GM19025 (cell line): ENCODE results near the gene PRKCZ.
"Not testable (repeated sequence)": the region's sequence is repeated elsewhere in the genome, so short reads cannot be mapped to it uniquely, and the experiment has no call there.

Source experiments
- ATAC-seq: cut with Tn5 transposase; IDR thresholded peaks from one replicate; pipeline ENCODE4 v1.9.1; 2021; ENCODE audit warnings: mild to moderate bottlenecking, low read depth, moderate library complexity; ENCODE audit not compliant: unreplicated experiment

The PRKCZ gene

DNA sequence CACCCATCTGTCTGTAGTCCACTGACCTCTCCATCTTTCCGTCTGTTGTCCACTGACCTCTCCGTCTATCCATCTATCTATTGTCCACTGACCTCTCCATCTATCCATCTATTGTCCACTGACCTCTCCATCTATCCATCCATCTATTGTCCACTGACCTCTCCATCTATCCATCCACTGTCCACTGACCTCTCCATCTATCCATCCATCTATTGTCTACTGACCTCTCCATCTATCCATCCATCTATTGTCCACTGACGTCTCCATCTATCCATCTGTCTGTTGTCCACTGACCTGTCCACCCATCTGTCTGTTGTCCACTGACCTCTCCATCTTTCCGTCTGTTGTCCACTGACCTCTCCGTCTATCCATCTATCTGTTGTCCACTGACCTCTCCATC lies 97.7 kb downstream of the PRKCZ start:
- ATAC-seq: not testable (repeated sequence)

DNA sequence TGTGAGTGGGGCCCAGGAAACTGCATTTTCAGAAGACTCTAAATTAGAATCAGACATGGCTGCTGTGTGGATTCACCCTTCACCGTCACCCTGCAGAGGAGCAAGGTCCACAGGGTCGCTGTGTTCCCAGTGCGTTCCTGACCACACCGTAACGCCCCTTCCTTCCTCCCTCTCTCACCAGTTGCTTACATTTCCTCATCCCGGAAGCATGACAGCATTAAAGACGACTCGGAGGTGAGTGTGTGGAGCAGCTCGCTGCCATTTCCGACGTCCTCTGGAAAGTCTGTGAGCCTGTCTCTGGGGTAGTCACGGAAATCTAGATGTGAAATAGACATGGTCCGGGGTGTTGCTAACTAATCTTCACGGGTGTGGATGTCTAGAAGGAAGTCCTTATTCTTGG lies 98.5 kb downstream of the PRKCZ start:
- ATAC-seq: no peak

DNA sequence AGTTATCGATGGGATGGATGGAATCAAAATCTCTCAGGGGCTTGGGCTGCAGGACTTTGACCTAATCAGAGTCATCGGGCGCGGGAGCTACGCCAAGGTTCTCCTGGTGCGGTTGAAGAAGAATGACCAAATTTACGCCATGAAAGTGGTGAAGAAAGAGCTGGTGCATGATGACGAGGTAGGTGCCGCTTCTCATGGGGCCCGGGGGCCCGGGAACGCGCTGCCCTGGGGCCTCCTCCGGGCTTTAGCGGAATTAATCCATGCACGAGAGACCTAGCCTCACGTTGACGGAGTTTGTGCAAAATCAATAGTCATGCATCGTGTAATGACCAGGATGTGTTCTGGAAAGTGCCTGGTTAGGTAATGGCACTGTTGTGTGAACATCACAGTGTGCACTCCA lies 100.6 kb downstream of the PRKCZ start:
- ATAC-seq: no peak

DNA sequence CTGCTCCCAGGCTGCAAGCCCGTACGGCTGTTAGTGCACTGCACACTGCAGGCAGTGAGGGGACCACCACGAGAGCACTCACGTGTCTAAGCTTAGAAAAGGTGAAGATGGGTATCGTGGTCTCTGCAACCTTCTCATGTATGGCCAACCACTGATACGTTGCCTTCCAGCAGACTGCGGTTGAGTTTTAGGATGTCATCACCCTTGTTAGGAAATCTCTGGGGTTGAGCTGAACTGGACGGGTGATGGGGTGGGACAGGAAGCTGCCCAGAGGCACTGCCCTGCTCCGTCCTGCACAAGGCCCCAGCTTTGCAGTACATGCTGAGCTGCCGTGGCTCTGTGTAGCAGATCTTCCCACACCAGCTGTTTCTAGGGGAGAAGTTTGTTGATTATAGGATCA lies 101.0 kb downstream of the PRKCZ start:
- no peak for ATAC-seq

DNA sequence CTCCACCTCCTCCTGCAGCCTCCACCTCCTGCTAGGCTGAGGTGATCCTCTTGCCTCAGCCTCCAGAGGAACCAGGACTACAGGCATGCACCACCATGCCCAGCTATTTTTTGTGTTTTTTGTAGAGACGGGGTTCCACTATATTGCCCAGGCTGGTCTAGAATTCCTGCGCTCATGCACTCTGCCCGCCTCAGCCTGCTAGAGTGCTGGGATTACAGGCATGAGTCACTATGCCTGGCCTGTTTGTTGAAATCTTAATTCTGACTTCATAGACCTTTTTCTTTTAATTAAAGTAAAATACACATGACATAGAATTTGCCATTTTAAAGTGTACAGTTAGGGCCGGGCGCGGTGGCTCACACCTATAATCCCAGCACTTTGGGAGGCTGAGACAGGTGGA lies 101.7 kb downstream of the PRKCZ start:
- ATAC-seq: no peak

DNA sequence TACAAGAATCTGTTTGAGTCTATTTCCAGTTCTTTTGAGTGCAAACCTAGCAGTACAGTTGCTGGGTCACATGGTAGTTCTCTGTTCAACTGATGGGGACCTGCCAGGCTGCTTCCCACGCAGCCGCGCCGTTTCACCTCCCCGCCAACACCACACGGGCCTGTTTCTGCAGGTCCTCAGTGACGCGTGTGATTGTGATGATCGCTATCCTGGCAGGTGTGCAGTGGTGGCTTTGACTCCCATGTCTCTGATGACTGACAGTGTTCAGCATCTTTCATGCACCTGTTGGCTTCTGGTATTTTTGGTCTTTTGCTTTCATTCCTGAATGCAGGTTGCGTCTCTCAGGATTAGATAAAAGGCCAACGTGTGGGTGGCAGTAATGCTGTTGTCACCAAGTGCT lies 102.7 kb downstream of the PRKCZ start:
- ATAC-seq: no peak

DNA sequence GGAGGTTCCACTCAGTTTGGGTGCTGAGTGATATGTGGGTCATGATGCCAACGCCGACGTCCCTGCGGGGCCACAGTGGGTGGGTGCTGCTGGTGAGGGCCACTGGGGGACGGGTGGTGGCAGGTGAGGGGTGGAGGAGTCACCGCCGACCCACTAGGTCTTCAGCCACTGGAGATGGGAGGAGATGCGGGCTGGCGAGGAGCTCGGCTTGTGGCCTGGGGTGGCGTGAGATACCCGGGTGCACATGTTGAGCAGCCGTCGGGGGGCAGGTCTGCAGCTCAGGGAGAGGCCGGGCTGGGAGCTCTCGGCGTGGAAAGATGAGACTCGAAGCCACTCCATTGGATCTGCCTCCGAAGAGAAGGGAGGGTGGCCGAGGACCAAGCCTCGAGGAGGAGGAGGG lies 103.8 kb downstream of the PRKCZ start:
- no peak for ATAC-seq

DNA sequence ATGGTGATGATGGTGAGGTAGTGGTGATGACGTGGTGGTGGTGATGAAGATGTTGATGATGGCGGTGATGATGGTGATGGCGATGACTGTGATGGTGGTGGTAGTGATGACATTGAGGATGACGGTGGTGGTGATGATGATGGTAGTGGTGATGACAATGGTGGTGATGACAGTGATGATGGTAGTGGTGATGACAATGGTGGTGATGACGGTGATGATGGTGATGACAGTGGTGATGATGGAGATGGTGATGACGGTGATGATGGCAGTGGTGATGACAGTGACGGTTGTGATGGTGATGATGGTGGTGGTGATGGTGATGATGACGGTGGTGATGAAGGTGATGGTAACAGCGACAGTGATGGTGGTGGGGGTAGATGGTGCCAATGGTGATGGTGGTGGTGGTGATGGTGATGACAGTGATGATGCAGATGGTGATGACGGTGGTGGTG lies 105.0 kb downstream of the PRKCZ start:
- no peak for ATAC-seq

DNA sequence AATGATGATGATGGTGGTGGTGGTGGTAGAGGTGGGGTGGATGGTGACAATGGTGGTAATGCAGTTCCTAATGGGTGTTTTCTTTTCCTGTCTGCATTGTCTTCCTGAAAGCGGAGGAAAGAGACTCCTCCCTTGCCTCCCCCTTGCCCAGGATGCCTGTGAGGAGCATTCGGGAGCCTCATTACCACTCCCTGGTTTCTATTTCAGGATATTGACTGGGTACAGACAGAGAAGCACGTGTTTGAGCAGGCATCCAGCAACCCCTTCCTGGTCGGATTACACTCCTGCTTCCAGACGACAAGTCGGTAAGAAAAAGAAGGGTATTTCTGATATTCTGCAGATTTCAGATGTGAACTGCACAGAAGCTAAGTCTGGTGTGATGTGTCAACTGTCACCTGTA lies 105.6 kb downstream of the PRKCZ start:
- ATAC-seq: no peak

DNA sequence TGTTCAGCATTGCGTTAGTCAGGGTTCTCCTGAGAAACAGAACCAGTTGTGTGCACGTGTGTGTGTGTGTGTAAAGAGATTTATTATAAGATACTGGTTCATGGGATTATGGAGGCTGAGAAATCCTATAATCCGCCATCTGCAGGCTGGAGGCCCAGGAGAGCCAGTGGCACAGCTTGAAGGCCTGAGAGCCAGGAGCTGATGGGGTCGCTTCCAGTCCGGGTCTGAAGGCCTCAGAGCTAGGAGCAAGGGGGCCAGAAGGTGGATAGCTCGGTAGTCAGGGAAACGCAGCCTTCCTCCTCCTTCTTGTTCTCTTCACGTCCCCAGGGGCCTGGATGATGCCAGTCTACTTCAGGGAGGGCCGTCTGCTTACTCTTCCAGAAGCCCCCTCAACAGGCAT lies 106.7 kb downstream of the PRKCZ start:
- no peak for ATAC-seq

DNA sequence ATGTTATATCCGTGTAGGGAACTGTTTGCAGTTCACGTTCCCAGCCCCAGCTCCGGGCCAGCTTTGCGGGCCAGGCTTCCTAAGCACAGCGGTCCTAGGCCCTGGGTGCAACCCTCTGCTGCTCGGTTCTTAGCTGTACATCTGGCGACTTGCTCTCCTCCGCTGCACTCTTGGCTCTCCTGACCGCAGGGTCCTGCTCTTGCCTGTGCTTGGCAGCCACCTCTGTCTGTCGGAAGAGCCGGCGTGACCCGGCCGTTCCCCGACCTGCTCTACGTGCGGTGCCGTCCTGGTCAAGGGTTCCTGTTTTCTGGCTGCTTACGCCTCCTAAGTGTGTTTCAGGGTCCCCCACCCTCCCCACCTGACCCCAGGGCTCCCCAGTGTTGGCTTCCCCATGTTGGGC lies 107.6 kb downstream of the PRKCZ start:
- no peak for ATAC-seq

DNA sequence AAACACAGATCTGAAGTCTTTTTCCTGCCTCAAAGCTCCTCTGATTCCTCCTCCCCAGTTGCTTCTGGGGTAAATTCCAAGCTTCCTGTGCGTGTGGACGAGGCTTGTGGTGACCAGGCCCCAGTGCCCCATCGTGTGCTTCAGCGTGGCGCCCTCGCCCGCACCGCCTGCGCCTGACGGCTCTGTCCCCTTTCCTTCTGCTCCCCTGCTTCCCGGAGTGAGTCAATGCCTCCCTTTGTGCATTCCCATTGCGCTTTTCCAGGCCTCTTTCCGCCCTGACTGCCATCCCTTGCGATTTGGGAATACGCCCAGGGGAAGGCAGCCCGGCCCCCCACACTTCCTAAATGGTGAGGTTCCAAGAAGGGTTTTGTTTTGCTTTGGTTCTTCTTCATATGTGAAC lies 108.1 kb downstream of the PRKCZ start:
- no peak for ATAC-seq

DNA sequence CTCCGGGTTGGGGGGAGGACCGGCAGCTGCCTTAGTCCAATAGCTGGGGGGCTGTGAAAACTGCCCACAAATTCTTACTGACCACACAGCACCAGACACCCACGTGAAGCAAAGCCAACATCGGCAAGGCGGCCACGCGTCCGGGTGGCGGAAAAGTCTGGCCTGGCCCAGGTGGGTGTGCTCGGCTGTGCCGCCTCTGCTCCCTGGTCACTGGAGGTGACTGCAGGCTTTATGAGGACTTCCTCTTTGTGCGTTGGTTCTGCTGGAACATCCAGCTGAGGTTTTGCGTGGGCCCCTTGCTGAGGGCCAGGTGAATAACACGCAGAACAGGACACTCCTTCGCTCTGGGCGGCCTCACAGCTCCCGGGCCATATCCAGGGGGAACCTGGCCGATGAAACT lies 108.9 kb downstream of the PRKCZ start:
- no peak for ATAC-seq

DNA sequence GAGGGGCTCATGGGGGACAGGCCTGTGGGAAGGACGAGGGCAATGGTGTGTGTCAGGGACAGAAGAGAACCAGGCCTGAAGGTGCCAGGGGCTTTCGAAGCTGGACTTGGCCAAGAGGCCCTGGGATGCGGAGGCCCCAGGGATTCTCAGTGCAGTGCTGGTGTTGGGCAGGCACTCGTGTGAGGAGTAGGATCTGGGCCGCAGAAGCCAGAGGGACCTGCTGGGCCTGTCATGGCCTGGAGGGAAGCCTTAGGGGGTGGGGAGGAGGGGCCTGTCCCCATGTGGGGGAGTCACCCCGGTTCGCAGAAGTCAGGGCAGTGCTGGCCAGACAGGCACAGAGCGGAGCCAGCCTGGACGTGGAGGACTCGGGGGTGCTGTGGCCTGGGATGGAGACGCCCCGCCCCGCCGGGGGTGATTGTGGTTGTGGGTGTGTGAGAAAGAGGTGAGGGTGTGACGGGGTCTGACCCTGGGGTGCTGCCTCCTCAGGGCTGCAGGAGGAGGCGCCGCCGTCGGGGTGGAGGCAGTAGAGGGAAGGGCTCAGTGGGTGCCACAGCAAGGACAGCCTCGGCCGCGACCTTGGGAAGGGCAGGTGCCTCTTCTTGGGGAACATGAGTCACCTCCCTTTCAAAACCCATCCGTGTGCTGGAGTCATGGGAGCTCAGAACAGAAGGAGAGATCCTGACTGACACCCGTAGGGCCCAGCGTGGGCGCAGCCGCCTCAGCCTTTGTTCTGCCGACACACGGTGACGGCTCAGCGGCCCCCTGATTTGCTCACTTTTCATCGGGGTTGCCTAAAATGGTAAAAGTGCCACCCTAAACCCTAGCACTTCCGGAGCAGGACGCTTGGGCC lies 110.5 kb downstream of the PRKCZ start:
- ATAC-seq: no peak

DNA sequence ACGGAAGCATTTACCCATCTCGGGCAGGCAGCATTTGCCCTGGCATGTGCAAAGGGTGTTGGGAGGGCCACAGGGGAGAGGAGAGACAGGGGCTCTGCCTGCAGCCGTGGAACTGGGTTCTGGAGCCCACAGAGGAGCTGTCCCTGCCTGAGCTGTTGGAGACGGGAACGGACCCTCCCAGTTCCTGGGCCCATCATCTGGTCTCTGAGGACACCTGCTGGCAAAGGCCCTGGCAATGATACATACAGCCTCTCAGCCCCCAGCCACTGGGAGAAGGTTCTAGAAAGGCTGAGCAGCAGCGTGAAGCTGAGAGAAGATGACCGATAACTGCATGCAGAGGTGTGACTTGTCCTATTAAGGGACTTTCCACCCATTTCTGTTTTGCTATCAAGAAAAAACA lies 113.0 kb downstream of the PRKCZ start:
- ATAC-seq: no peak

DNA sequence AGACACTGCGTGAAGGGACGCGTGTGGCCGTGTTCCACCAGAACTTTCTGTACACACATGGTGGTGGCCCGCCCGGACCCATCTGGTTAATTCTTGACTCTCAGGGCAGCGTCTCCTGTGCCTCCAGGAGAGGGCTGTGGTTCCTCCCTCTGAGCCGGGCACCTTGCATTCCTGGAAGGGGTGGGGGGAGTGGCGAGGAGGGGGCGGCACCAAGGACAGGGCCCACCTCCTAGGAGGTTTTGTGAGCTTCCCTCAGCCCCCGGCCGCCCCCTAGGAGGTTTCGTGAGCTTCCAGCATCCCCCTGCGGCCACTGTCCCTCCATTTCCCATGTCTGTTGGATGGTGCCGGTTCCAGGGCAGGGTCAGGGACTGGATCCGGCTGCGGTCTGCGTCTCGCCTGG lies 115.4 kb downstream of the PRKCZ start:
- no peak for ATAC-seq

DNA sequence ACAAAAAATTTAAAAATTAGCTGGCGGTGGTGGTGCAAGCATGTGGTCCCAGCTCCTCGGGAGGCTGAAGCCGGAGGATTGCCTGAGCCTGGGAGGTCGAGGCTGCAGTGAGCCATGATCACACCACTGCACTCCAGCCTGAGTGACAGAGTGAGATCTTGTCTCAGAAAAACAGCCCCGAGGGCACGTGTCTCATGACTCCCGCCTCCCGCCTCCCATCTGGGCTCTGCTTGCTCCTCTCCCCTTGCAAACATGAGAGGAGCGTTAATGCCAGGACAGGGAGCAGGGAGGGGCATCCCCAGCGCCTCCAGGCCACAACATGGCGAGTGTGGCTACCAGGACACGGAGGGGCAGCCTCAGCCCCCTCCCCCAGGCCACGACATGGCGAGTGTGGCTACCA lies 116.0 kb downstream of the PRKCZ start:
- ATAC-seq: no peak

DNA sequence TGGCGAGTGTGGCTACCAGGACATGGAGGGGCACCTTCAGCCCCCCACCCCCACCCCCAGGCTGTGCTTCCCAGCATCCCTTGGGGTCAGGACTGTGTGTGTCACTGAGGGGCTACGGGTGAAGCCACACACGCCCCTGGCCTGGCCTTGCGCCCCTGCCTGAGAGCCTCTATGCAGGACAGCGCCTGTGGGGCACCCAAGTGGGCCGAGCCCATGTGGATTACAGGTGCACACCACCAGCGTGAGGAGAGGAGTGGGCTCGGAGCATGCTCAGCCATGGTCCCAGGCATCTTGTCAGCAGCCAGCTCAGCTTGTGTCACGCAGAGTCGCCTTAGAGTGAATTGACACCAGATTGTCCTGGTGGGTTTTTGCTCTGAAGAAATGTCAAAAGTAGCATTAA lies 116.5 kb downstream of the PRKCZ start:
- no peak for ATAC-seq

DNA sequence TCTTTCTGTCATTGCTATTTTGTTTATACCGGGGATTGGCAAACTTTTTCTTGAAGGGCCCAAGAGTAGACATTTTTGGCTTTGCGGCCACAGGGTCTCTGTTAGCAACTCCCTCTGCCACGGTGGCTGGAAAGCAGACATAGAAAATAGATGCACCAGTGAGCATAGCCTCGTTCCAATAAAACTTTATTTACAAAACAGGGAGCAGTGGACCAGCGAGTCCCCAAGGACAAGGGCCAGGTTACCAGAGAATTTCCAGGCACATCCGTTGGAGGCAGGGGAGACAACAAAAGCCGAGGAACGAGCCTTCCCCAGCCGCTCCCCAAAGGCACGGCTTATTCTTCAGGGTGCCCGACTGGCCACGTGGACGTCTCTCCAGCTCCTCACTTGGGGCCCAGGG lies 117.9 kb downstream of the PRKCZ start:
- no peak for ATAC-seq

DNA sequence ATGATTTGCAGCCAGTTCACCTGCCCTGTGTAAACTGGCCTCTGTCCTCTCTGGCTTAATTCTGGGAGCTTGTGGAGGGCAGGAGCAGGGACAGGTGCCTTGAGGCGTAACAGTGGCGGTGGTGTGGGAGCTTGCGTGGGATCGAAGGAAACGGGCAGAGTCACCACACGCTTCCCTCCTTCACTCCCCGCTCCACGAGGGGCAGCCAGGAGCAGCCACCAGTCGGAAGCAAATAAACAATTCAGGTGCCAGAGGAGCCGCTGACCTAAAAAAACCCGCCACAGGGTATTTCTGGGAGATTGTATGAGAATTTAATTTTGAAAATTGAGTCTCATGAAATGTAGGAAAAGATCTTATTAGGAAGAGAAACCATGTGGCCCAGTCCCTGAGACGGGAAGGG lies 118.3 kb downstream of the PRKCZ start:
- ATAC-seq: no peak

DNA sequence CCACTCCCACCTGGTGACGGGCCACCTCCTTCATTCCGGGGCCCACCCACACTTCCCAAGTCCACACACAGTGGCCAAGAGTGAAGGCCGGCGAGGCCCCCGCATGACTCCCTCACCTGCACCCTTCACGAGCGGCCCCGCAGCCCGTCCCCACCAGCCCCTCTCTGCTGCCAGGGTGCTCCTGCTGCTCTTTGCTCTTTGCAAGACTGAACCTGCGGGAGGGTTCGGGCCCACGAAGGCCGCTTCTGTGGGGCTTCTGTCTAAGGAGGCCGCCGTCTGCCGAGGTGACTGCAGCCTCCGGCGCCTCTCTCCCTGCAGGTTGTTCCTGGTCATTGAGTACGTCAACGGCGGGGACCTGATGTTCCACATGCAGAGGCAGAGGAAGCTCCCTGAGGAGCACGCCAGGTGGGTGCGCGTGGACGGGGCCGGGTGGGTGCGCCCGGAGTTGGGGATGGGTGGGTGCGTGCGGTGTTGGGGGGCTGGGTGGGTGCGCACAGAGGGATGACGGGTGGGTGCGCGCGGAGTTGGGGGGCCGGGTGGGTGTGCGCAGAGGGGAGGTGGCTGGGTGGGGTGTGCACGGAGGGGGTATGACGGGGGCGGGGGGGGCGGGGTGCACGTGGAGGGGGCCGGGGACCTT lies 119.1 kb downstream of the PRKCZ start:
- ATAC-seq: no peak

DNA sequence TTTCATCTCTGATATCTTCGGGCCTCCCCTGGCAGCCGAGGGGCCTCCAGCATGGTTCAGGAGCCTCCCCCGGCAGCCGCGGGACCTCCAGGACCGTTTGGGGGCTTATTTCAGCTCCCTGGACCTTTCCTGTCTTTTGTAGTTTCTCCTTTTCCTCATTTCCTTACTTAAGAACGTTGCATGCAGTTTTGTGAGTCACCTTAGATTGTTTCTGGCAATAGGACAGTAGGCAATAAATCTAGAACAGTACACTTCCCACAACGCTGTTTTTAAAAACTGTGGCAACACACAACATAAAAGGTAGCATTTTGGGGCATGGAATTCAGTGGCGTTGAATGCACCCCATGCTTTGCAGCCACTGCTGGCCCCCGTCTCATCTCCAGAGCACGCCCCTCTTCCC lies 120.0 kb downstream of the PRKCZ start:
- ATAC-seq: no peak
